HTERT RPE-1 (cell line): ENCODE measurements around the gene EIF2S3.
"Not testable (repeated sequence)": the region's sequence is repeated elsewhere in the genome, so short reads cannot be mapped to it uniquely, and the experiment has no call there.

Experiments
- in situ Hi-C: fragments of 300-500 bp; cut with MboI; formaldehyde crosslinking; loops from 4 replicates; pipeline ENCODE4 v1.14.3; 2020; ENCODE audit warnings: low sequenced_read_pairs

Gene EIF2S3

DNA sequence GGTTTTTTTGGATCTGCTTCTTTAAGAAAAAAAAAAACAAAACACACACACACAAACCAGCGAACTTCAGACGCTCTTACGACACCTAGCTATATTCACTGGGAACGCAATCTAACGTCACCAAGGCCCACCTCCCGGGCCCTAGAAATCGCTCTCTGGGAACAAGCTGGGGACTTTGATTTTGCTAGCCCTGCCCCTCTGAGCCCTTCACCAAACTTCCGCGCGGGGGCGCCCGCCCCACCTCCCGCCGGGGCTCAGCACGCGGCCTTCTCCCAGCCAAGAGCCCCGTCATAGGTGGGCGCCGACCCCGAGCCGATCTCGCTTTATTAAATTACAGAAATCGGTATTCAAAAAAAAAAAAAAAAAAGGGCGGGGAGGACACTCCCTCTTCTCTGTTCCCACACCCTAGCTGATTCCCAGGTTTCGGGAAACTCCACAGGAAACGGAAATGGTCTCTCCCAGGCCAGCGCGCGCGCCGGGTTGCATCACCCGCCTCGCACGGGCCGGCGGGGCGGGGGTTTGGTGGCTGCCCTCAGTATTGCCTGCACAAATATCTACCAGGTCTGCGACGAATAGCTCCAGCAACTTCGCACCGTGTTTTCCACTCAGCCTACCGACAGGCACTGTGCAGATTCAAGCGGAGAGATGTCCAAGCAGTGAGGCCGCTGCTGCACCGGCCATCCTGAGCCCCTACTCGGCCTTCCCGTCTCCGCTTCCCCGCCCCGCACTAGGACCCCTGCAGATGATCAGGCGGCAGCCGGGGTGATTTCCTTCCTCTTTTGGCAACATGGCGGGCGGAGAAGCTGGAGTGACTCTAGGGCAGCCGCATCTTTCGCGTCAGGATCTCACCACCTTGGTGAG lies at the start of gene EIF2S3:
Gene EIF2S3 (plus strand): TSS at position 775 of the 861 bp plus-strand sequence. CDS start 13 bp downstream, at position 788.
- in situ Hi-C loops: no loop called here

DNA sequence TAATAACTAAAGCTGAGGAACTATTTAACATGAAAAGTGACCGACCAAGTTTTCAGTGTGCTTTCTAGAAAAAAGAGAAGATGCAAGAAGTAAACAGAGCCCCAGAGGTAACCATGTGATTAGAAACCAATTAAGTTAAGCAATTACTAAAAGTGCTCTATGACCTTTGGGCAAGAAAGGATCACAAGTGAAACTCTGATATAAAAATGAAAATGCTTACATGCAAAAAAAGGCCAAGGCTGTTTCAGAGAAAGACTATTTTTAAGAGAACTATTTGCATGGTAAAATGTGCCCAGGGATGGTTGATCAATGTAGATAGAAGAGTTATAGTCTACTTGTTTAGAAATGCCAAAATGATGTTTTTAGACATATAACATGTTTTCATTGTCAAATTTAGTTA lies 49.7 kb upstream of the EIF2S3 start:
- in situ Hi-C loops: no loop called here

DNA sequence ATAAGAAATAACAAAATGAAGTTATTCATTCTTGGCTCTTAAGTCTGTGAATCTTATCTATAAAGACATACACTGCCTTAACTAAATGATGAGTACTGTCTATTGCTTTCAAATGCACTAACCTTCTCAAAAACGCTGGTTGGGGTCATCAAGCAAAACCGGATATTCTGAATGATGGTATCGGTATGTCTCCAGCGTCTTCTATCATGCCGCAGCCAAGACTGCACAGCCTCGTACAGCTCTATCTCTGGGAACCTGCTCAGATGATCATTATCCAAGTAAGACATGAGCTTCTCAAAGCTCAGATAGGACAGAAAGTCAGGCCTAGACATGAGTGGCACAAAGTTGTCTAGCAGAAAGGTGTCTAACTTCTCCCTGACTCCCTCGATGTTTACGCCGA lies 48.9 kb upstream of the EIF2S3 start:
- in situ Hi-C loops: no loop called here

DNA sequence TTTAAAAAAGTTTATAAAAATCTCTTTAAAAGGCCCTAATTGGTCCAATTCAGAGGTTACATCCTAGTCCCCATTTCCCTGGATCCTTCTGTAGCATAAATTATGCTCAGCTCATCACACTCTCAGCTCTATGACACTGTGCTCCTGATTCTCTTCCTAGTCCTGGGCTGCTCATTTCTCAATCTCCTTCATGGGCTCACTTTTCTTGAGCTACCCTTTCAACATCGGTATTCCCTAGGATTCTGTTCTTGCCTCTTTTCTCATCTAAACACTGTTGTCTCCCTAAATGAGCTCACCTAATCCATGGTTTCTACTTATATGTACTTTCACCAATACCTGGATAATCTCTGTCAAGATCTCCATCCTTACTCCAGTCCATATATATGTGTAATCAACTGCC lies 42.5 kb upstream of the EIF2S3 start:
- in situ Hi-C loops: no loop called here

DNA sequence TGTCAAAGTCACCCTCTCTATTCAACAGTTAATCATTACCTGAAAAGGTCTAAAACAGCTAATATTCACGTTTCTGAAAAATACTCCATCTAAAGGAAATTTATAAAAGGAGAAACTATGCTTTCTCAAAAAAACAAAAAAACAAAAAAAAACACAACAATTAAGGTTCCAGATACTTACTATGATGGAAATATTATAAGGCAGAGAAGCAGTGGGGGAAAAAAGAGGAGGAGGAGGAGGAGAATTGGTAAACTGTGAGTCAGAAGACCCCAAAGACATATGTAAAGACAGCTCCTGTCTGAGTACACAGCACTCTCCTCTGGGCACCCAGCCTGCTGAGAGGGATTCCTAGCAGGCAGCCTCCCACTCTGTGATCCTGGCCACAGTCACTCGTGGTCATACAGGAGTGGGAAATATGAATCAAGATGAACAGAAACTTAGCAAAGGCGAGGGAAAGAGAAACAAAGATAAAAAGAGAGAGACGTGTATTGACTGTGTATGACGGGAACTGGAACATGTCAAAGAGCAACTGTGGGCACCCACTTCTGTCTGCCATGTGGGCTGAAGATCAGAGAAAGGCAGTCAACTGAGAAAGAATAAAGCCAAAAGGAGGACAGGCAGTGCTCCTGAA lies 40.3 kb upstream of the EIF2S3 start:
- in situ Hi-C loops: no loop called here

DNA sequence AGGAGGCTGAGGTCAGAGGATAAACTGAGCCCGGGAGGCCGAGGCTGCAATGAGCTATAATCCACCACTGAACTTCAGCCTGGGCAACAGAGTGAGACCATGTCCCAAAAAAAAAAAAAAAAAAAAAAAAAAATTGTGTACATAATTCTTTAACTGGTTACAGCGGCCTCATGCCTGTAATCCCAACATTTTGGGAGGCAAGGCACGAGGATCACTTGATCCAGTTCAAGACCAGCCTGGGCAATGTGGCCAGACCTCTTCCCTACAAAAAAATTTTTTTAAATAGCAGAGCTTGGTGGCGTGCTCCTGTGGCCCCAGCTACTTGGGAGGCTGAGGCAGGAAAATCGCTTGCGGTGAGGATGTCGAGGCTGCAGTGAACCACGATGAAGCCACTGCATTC lies 37.1 kb upstream of the EIF2S3 start:
- in situ Hi-C loops: no loop called here

DNA sequence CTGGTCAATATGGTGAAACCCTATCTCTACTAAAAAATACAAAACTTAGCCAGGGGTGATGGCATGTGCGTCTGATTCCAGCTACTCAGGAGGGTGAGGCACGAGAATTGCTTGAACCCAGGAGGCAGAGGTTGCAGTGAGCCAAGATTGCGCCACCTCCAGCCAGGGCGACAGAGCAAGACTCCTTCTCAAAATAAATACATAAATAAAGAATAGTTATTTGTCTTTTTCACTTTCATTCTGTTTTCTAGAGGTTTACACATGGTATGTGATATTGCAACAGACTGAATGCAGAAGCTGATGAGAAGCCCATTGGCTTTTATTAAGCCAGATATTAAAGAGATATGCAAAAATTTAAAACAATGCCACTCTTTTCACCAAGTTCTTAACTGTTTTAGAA lies 35.9 kb upstream of the EIF2S3 start:
- in situ Hi-C loops: no loop called here

DNA sequence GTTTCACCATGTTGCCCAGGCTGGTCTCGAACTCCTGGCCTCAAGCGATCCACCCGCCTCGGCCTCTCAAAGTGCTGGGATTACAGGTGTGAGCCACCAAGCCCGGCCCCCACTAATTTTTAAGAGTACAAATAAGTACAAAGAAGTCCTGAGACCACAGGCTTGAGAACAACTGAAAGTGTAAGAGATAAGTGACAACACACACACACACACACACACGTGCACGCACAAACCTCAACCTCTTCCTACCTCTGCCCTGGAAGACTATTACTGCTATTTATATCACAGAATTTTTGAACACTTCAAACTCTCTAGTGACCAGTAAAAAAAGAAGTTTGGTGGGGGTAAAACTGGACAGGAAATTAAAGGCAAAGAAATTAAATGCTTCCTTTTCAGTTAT lies 35.3 kb upstream of the EIF2S3 start:
- in situ Hi-C loops: no loop called here

DNA sequence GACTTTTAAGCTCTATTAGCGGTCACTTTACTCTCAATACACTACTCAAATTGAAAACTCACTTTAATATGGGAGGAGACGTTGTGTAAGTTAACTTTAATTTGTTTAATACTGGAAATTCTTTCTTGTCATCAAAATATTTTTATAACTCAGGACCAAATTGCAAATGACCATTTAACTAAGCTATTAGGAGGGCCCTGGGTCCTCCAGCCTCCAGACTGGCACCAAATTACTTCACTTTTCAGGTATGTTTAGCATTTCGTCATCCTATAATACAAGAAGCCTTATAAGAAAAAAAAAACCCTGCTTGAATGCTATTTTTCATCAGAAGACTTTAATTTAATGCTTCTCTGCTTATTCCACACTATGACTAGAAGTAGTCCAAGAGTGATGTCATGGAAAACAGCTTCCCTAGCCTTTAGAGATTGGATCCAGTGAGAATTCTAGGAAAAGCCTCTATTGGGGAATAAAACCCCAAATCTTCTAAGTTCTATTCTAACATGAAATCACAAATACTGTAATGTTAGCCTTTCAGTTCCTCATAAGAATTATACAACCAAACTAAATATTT lies 34.4 kb upstream of the EIF2S3 start:
- in situ Hi-C loops: no loop called here

DNA sequence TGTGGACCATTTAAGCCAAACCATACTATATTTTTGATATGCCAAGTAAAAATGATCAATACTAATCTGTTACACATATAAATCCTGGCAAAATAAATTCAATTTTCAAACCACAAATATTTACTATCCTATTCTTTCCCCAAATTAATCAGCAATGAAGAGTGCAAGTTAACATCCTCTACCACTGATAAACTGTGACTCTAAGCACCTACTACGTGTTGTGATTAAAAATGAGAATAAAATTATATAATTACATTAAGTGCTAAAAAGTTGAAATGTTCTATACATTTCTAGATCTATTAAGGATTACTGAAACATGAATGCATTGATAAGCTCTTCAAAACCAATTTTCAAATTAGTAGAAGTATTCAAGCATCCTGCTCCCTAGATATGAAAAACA lies 31.2 kb upstream of the EIF2S3 start:
- in situ Hi-C loops: no loop called here

DNA sequence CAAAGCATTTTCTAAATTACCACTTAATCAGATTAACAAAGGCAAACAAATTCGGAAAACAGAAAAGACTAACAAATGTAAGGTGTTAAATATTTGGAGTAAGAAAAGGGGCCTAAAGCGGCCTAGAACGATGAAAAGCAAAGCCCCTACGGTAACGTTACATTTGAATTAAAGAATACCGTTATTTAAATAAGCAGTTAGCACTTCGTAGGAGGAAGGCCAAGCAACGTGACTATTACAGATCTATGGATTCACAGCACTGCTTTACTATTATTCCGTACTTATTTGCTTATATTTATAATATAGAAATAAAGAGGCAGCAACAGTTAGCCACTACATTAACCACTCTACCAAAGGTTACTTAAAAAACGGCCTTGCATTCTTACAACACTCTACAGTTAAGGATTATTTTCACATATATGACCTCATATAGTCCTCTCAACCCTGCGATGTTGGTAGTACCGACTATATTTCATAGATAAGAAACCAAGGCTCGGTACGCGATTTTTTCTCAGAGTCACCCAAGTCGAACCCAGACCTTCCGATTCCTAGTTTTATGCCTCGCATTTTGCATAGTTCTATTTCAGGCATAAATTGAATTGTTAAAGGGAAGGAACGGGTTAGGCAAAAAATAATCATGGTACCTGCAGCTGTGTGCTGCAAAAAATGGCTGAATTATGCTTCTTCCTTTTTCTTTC lies 30.6 kb upstream of the EIF2S3 start:
- in situ Hi-C loops: no loop called here

DNA sequence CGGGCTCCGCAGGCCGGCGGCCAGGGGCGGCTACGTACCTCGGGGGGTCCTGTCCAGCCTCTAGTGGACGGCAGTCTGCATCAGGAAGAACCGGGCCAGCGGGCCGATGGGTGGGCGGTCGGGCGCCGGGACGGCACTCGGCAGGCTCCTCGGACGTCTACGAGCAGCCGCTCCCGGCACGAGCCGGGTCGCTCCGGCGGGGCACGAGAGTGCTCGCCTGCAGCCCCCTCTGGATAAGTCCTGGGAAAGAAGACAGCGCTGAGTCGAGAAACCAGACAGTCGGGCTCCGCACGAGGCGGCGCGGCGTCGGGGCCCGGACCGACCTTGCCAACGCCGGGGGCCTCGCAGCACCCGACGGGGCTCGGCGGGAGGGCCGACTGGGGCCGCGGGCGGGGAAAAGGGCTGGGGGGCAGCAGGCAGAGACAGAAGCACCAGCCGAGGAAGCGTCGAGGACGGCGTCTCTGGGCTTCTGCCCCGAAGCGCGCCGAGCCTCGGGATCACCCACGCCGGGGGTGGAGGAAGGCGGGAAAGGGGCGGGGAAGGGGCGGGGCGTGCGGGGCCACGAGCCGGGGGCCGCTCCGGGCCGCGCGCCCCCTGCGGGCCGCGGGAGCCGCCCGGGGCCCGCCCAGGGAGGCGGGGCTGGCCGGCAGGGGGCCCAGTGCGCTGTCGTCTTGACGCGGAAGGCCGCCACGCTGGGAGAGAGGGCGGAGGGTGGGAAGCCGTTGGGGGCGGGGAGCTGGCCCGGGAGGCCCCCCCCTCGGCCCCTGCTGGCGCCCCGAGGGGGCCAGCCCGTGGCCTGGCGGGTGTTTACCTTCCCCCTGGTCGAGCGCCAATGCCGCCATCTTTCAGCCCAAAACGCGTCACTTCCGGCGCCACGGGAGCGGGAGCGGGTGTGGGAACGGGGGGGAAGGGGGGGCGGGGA lies 29.7 kb upstream of the EIF2S3 start:
- in situ Hi-C loops: no loop called here

DNA sequence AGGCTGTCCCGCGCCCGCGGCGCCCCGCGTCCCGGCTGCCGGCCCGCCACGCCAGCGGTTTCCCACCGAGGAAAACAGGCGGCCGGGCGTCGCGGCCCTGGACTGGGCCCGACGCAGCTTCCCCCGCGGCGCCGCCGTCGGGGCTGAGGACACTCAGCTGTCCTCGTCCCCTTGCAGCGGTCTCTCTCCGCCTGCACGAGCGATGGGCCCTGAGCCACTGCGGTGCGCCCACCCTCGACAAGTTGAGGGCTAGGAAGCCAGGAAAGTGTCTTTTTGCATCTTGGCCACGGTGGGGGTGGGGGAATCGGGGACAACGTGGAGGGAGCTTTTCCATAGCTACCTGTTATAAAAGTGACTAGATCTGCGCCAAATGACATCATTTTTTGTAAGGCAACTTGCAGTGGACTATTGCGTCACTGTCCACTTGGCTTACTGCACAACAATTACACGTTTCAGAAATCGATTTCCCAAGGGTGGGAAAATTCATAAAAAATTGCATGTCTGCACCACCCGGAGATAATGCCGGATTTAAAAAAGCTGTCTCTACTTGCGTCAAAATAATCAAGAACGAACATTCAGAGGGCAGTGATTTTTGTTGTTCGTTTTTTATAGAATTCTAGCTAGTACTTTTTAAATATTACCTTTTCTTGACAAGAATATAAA lies 28.9 kb upstream of the EIF2S3 start:
- in situ Hi-C loops: no loop called here

DNA sequence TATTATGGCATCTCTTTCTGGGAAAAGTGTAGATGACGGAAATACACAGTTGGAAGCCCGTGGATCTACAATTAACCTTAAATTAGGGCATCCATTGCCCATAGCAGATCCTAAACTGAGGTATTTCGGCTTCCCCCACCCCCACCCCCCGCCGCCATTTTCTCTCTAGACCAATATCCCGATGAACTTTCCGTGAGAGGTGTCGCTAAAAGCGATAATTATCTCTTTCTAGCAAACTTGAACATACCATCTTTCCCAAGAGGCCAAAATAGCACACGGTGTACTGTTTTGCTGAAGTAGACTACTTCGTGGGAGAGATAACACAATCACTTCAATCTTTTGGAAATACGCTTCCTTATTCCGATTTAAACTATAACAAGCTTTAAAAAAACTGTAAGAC lies 28.3 kb upstream of the EIF2S3 start:
- in situ Hi-C loops: no loop called here

DNA sequence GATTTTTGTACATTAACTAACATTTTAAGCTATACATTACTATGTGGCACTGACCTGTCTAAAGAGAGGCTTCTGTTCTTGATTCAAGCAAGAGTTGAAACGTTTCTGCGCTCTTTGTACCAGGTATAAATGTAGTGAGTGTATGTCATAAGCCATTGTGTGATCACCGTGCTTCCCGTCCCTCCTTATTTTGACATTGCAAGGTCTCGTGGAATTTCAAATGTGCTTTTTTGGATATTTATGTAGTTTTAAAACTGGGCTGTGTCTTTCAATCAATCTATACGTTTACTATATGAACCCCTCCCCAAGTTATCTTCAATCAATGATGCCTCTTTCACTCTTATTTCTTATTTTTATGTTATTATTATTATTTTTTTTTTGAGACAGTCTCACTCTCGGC lies 27.7 kb upstream of the EIF2S3 start, which contains the start of gene KLHL15:
Gene KLHL15 (minus strand): TSS at position 101 of the 400 bp plus-strand sequence. CDS start 20,493 bp downstream, outside the sequence.
- in situ Hi-C loops: no loop called here

DNA sequence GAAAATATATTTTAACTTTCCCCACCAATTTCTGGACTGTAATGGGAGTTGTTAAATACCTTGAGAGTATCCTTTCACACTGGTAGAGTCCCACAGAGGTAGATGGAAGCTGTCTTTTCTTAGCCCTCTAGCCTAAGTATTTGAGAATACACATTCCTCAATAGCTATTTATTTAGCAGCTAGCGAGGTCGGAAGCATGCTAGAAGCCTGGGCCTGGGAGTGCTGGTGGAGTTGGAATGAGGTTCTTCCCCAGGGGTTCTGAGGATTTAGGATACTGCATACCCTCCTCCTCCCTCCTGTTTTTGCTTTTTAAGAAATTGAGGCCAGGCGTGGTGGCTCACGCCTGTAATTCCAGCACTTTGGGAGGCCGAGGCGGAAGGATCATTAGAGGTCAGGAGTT lies 26.8 kb upstream of the EIF2S3 start:
- in situ Hi-C loops: no loop called here

DNA sequence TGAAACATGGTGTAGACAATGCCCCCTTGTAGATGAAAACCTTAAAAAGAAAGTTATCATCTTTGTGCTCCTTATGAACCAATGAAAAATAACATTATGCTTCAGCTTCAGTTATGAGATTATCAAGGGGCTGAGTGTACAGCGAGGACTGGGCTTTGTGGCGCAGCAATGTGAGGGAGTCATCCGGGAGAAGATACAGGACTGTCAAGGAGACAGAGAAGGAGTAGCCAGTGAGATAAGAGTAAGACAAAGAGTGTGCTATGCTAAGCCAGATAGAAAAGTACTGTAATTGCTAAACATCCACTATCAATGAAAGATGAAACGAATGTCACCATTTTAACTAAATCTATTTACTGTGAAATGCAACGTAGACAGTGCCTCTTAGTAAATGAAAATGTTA lies 24.2 kb upstream of the EIF2S3 start:
- in situ Hi-C loops: no loop called here

DNA sequence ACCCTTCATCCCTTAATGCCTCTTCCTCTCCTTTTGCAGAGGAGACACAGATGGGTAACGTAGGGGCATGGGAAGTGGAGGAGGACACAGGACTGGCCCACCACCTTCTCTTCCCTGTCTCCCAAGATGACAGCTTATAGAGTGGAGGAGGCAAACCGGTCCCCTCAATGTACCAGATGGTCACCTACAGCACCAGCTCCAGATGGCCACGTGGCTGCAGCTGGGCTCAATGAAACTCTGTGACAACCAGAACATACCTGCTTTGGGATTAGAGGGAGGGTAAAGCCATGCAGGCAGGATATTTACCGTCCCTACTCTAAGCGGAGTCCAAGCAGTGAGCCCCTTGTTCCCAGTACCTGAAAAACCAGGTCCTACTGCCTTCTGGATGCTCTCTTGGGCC lies 20.3 kb upstream of the EIF2S3 start:
- in situ Hi-C loops: no loop called here

DNA sequence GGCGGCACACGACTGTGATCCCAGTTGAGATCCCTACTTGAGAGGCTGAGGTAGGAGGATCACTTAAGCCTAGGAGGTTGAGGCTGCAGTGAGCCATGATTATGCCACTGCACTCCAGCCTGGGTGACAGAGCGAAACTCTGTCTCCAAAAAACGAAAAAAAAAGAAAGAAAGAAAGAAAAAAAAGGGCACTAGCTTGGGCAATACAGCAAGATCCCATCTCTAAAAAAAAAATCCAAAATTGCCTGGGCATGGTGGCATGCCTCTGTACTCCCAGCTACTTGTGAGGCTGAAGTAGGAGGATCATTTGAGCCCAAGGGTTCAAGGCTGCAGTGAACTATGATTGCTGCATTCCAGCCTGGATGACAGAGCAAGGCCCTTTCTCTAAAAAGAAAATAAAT lies 17.0 kb upstream of the EIF2S3 start:
- in situ Hi-C loops: no loop called here

DNA sequence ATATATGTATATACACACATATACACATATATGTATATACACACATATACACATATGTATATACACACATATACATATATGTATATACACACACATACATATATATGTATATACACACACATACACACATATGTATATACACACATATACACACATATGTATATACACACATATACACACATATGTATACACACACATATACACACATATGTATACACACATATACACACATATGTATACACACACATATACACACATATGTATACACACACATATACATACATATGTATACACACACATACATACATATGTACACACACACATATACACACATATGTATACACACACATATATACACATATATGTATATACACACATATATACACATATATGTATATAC lies 8.7 kb upstream of the EIF2S3 start:
- in situ Hi-C loops: not testable (repeated sequence)
